ENCODE measurements around the gene POLD1.
"Not testable (repeated sequence)": the region's sequence is repeated elsewhere in the genome, so short reads cannot be mapped to it uniquely, and the experiment has no call there.

The POLD1 gene

GRCh38 chr19:50439130-50439529 is 55.0 kb downstream of the POLD1 start:
- not testable (repeated sequence) for H2AFZ ChIP-seq (ENCODE audit: low read depth, low read length); H2BK15ac ChIP-seq (ENCODE audit: low read depth, poor library complexity, severe bottlenecking); H3K23ac ChIP-seq (ENCODE audit: low read length in 2 of 2); H3K4me3 ChIP-seq (ENCODE audit: insufficient read depth in 1 of 2, low read depth in 1 of 2, low read length in 2 of 2); H3K4ac ChIP-seq (ENCODE audit: low read depth in 1 of 2, low read length in 2 of 2); H3K9me3 ChIP-seq (ENCODE audit: control insufficient read depth, low read length); H4K91ac ChIP-seq (ENCODE audit: low read length); H3K9ac ChIP-seq (ENCODE audit: low read length); H2BK12ac ChIP-seq (ENCODE audit: low read length in 2 of 2); H3K14ac ChIP-seq (ENCODE audit: low read length in 2 of 2); H3K4me2 ChIP-seq (ENCODE audit: low read length, poor library complexity, severe bottlenecking); H4K8ac ChIP-seq (ENCODE audit: low read length); DNase-seq; H3K27ac ChIP-seq (ENCODE audit: low read length, poor library complexity, severe bottlenecking); H3K18ac ChIP-seq (ENCODE audit: low read depth in 1 of 2, low read length in 2 of 2); H3K79me1 ChIP-seq (replicated peaks; ENCODE audit: low read length, poor library complexity, severe bottlenecking); H2AK5ac ChIP-seq (ENCODE audit: low read length, severe bottlenecking); H3K36me3 ChIP-seq (ENCODE audit: control insufficient read depth in 1 of 2, insufficient read depth in 2 of 2, low read depth in 1 of 2, low read length in 2 of 2); H2BK120ac ChIP-seq (ENCODE audit: low read depth, low read length); H2BK5ac ChIP-seq (ENCODE audit: low read depth, low read length, poor library complexity, severe bottlenecking)
- peaks cover 18% of the 10 kb centered on the region for H3K4me1 ChIP-seq (ENCODE audit: control insufficient read depth, insufficient read depth, low read depth, low read length)
- 70% methylated on average over 2 of the region's 2 CpGs for WGBS
- peaks cover 0 to 22% of the 10 kb centered on the region in 2 experiments for H3K27me3 ChIP-seq (ENCODE audit: control insufficient read depth in 1 of 2, insufficient read depth in 1 of 2, low read length in 2 of 2)

DNA sequence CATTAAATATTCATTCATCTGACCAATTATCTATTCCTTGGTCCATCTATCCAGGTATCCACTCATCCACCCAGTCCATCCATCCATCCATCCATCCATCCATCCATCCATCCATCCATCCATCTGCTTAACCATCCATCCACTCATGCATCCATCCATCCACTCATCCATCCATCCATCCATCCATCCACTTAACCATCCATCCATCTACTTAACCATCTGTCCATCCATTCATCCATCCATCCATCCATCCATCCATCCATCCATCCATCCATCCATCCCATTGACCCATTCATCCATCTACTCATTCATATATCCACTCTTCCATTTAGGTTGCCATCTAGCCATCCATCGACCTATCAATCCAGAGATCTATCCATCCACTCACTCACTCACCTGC is 59.9 kb downstream of the POLD1 start:
- Histone ChIP-seq H3K14ac (ENCODE audit: low read length in 2 of 2) (no peak overlapping the region), H3K23ac (ENCODE audit: low read length in 2 of 2) (no peak overlapping the region), H3K4ac (ENCODE audit: low read depth in 1 of 2, low read length in 2 of 2) (no peak overlapping the region), H2AFZ (ENCODE audit: low read depth, low read length) (no peak overlapping the region), H3K36me3 (ENCODE audit: control insufficient read depth in 1 of 2, insufficient read depth in 2 of 2, low read depth in 1 of 2, low read length in 2 of 2) (peaks cover 0 to 11% of the 10 kb centered on the region in 2 experiments), H2AK5ac (ENCODE audit: low read length, severe bottlenecking) (no peak overlapping the region), H3K18ac (ENCODE audit: low read depth in 1 of 2, low read length in 2 of 2) (no peak overlapping the region), H2BK5ac (ENCODE audit: low read depth, low read length, poor library complexity, severe bottlenecking) (no peak overlapping the region), H2BK12ac (ENCODE audit: low read length in 2 of 2) (no peak overlapping the region), H2BK120ac (ENCODE audit: low read depth, low read length) (no peak overlapping the region), H3K9me3 (ENCODE audit: control insufficient read depth, low read length) (no peaks in the 10 kb centered on the region), H3K79me1 (replicated peaks; ENCODE audit: low read length, poor library complexity, severe bottlenecking) (no peaks in the 10 kb centered on the region), H3K4me2 (ENCODE audit: low read length, poor library complexity, severe bottlenecking) (no peak overlapping the region), H3K27ac (ENCODE audit: low read length, poor library complexity, severe bottlenecking) (no peak overlapping the region), H3K4me1 (ENCODE audit: control insufficient read depth, insufficient read depth, low read depth, low read length) (no peaks in the 10 kb centered on the region), H4K91ac (ENCODE audit: low read length) (no peak overlapping the region), H3K9ac (ENCODE audit: low read length) (no peak overlapping the region), H3K4me3 (ENCODE audit: insufficient read depth in 1 of 2, low read depth in 1 of 2, low read length in 2 of 2) (no peak overlapping the region), H3K27me3 (ENCODE audit: control insufficient read depth in 1 of 2, insufficient read depth in 1 of 2, low read length in 2 of 2) (peaks cover 0 to 6% of the 10 kb centered on the region in 2 experiments), H4K8ac (ENCODE audit: low read length) (no peak overlapping the region), H2BK15ac (ENCODE audit: low read depth, poor library complexity, severe bottlenecking) (no peak overlapping the region)
- WGBS = 37% methylated on average over 1 of the region's 1 CpG
- no peak for DNase-seq

DNA sequence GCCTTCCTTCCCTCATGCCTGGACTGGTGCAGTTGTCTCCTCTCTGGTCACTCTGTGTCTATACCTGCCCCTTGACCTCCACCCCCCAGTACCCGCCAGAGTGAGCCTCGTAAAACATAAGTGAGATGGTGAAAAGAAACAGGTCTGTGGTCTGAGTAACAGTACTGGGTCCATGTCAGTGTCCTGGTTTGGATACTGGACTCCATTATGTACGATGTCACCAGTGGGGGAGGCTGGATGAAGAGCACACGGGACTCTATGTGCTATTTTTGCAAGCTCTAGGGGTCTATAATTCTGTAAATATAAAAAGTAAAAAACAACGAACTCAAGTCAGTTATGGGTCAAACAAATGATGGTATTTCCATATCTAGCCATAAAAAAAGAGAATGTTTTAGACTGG is 62.9 kb downstream of the POLD1 start:
- Histone ChIP-seq H3K18ac (ENCODE audit: low read depth in 1 of 2, low read length in 2 of 2) (no peak overlapping the region), H4K8ac (ENCODE audit: low read length) (no peak overlapping the region), H2BK12ac (ENCODE audit: low read length in 2 of 2) (no peak overlapping the region), H3K4me3 (ENCODE audit: insufficient read depth in 1 of 2, low read depth in 1 of 2, low read length in 2 of 2) (no peak overlapping the region), H3K23ac (ENCODE audit: low read length in 2 of 2) (no peak overlapping the region), H2BK15ac (ENCODE audit: low read depth, poor library complexity, severe bottlenecking) (no peak overlapping the region), H3K9ac (ENCODE audit: low read length) (no peak overlapping the region), H3K14ac (ENCODE audit: low read length in 2 of 2) (no peak overlapping the region), H3K27ac (ENCODE audit: low read length, poor library complexity, severe bottlenecking) (no peak overlapping the region), H4K91ac (ENCODE audit: low read length) (no peak overlapping the region), H3K4me1 (ENCODE audit: control insufficient read depth, insufficient read depth, low read depth, low read length) (no peaks in the 10 kb centered on the region), H3K27me3 (ENCODE audit: control insufficient read depth in 1 of 2, insufficient read depth in 1 of 2, low read length in 2 of 2) (peaks cover 10 to 23% of the 10 kb centered on the region in 2 experiments), H3K4me2 (ENCODE audit: low read length, poor library complexity, severe bottlenecking) (no peak overlapping the region), H2BK5ac (ENCODE audit: low read depth, low read length, poor library complexity, severe bottlenecking) (no peak overlapping the region), H3K9me3 (ENCODE audit: control insufficient read depth, low read length) (no peaks in the 10 kb centered on the region), H3K36me3 (ENCODE audit: control insufficient read depth in 1 of 2, insufficient read depth in 2 of 2, low read depth in 1 of 2, low read length in 2 of 2) (peaks cover 0 to 15% of the 10 kb centered on the region in 2 experiments), H3K4ac (ENCODE audit: low read depth in 1 of 2, low read length in 2 of 2) (no peak overlapping the region), H2AFZ (ENCODE audit: low read depth, low read length) (no peak overlapping the region), H2BK120ac (ENCODE audit: low read depth, low read length) (no peak overlapping the region), H3K79me1 (replicated peaks; ENCODE audit: low read length, poor library complexity, severe bottlenecking) (no peaks in the 10 kb centered on the region), H2AK5ac (ENCODE audit: low read length, severe bottlenecking) (no peak overlapping the region)
- DNase-seq = no peak
- 83% methylated on average over 2 of the region's 5 CpGs for WGBS

DNA sequence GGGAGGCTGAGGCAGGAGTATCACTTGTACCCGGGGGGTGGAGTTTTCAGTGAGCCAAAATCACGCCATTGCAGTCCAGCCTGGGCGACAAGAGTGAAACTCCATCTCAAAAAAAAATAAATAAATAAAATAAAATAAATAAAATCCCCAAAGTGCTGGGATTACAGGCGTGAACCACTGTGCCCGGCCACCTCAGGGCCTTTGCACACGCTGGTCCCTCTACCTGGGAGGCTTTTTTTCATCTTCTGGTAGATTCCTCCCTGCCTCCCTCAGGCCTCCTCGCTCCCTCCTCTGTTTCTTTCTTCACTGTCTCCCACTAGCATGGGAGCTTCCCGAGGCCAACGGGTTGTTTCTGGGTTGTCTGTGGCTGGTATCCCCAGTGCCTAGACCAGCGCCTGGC is 63.6 kb downstream of the POLD1 start:
- no peak overlapping the region for H3K18ac ChIP-seq (ENCODE audit: low read depth in 1 of 2, low read length in 2 of 2)
- WGBS = 91% methylated on average over 8 of the region's 10 CpGs
- no peaks in the 10 kb centered on the region for H3K79me1 ChIP-seq (replicated peaks; ENCODE audit: low read length, poor library complexity, severe bottlenecking)
- no peak overlapping the region for H3K27ac ChIP-seq (ENCODE audit: low read length, poor library complexity, severe bottlenecking)
- no peak for DNase-seq
- H2AFZ ChIP-seq (ENCODE audit: low read depth, low read length) = no peak overlapping the region
- H3K9ac ChIP-seq (ENCODE audit: low read length) = no peak overlapping the region
- no peak overlapping the region for H2BK12ac ChIP-seq (ENCODE audit: low read length in 2 of 2)
- no peak overlapping the region for H2AK5ac ChIP-seq (ENCODE audit: low read length, severe bottlenecking)
- H4K91ac ChIP-seq (ENCODE audit: low read length) = no peak overlapping the region
- no peak overlapping the region for H3K14ac ChIP-seq (ENCODE audit: low read length in 2 of 2)
- H2BK15ac ChIP-seq (ENCODE audit: low read depth, poor library complexity, severe bottlenecking) = no peak overlapping the region
- H3K4me1 ChIP-seq (ENCODE audit: control insufficient read depth, insufficient read depth, low read depth, low read length) = no peaks in the 10 kb centered on the region
- H3K4me2 ChIP-seq (ENCODE audit: low read length, poor library complexity, severe bottlenecking) = no peak overlapping the region
- no peak overlapping the region for H3K4me3 ChIP-seq (ENCODE audit: insufficient read depth in 1 of 2, low read depth in 1 of 2, low read length in 2 of 2)
- no peak overlapping the region for H4K8ac ChIP-seq (ENCODE audit: low read length)
- H3K9me3 ChIP-seq (ENCODE audit: control insufficient read depth, low read length) = no peaks in the 10 kb centered on the region
- H3K36me3 ChIP-seq (ENCODE audit: control insufficient read depth in 1 of 2, insufficient read depth in 2 of 2, low read depth in 1 of 2, low read length in 2 of 2) = peaks cover 0 to 15% of the 10 kb centered on the region in 2 experiments
- H3K4ac ChIP-seq (ENCODE audit: low read depth in 1 of 2, low read length in 2 of 2) = no peak overlapping the region
- no peak overlapping the region for H3K23ac ChIP-seq (ENCODE audit: low read length in 2 of 2)
- H3K27me3 ChIP-seq (ENCODE audit: control insufficient read depth in 1 of 2, insufficient read depth in 1 of 2, low read length in 2 of 2) = peaks cover 10 to 27% of the 10 kb centered on the region in 2 experiments
- H2BK5ac ChIP-seq (ENCODE audit: low read depth, low read length, poor library complexity, severe bottlenecking) = no peak overlapping the region
- no peak overlapping the region for H2BK120ac ChIP-seq (ENCODE audit: low read depth, low read length)

Data from mesenchymal stem cell (in vitro differentiated cells and primary cell).